GM21423 (cell line): ENCODE results near the gene MACROD2.
"Not testable (repeated sequence)": the region's sequence is repeated elsewhere in the genome, so short reads cannot be mapped to it uniquely, and the experiment has no call there.

Experiments
- ATAC-seq: cut with Tn5 transposase; IDR thresholded peaks from one replicate; pipeline ENCODE4 v1.9.1; 2021; ENCODE audit warnings: mild to moderate bottlenecking, moderate library complexity; ENCODE audit not compliant: unreplicated experiment

Gene MACROD2

DNA sequence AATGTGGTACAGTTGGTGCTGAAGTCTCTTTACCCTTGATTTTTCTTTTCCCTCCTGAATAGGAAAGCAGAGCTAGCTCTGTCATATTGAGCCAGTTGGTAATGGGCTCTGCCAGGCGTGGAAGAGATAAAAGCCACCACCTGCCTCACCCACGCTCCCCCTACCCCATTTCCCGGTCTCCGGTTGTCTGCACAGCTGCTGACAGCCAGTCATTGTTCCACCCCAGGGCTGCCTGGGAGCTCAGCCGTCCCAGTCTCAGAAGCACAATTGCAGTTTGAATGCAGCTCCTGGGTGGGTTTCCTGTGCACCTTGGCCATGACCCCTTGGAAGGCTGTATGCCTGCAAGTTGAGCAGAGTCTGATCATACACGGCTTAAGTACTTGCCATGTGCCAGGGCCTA, 1017.2 kb downstream of the MACROD2 start:
- no peak for ATAC-seq

DNA sequence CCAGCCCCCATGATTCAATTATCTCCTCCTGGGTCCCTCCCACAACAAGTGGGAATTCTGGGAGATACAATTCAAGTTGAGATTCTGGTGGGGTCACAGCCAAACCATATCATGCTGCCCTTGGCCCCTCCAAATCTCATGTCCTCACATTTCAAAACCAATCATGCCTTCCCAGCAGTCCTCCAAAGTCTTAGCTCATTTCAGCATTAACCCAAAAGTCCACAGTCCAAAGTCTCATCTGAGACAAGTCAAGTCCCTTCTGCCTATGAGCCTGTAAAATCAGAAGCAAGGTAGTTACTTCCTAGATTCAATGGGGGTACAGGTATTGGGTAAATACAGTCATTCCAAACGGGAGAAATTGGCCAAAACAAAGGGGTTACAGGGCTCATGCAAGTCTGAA, 1021.6 kb downstream of the MACROD2 start:
- not testable (repeated sequence) for ATAC-seq

DNA sequence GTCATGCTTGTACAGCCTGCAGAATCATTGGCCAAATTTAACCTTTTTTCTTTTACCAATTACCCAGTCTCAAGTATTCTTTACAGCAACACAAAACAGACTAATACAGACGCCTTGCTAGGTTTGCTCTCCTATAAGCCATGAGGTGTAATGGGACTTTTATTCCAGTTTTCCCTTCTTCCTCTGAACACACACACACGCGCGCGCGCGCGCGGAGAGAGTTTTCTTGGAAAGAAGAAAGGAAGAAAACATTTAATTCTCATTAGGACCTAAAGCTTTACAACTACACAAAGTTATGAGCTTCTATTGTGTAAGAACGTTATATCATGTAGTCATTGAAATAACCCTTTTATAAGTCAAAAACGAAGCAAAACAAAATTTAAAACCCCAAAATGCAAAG, 1023.6 kb downstream of the MACROD2 start:
- no peak for ATAC-seq

DNA sequence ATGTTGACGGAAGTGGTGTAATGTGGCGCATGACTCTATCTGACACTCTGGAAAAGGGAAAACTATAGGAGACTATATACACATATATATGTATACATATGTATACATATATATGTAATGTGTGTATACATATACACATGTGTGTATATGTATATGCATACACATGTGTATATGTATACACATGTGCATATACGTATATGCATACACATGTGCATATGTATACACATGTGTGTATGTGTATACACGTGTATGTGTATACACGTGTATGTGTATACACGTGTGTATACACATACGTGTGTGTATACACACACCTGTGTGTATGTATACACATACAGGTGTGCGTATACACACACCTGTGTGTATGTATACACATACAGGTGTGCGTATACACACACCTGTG, 1025.5 kb downstream of the MACROD2 start:
- no peak for ATAC-seq

- no peak for ATAC-seq
Measured at GRCh38 chr20:15022921-15023320, 1027.6 kb downstream of the MACROD2 start.

- ATAC-seq = no peak
Measured at GRCh38 chr20:15026759-15027158, 1031.4 kb downstream of the MACROD2 start.

DNA sequence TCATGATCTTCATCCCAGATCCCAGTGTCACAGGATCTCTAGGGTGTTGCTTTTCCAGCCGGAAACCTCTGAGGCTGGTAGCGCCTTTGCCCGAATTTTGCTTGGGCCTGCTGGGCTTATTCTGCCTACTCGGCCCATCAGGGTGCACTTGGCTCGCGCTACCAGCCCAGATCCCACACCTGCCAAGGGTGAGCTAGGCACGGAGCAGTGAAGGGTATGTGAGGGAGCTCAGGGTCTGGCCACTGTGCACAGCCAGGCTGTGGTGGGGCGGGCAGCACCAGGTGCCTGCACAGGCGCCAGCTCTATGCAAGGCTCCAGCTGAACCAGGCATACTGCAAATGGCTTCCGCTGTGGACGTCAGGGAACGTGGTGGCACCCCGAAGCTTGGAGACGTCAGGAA, 1035.5 kb downstream of the MACROD2 start:
- no peak for ATAC-seq

DNA sequence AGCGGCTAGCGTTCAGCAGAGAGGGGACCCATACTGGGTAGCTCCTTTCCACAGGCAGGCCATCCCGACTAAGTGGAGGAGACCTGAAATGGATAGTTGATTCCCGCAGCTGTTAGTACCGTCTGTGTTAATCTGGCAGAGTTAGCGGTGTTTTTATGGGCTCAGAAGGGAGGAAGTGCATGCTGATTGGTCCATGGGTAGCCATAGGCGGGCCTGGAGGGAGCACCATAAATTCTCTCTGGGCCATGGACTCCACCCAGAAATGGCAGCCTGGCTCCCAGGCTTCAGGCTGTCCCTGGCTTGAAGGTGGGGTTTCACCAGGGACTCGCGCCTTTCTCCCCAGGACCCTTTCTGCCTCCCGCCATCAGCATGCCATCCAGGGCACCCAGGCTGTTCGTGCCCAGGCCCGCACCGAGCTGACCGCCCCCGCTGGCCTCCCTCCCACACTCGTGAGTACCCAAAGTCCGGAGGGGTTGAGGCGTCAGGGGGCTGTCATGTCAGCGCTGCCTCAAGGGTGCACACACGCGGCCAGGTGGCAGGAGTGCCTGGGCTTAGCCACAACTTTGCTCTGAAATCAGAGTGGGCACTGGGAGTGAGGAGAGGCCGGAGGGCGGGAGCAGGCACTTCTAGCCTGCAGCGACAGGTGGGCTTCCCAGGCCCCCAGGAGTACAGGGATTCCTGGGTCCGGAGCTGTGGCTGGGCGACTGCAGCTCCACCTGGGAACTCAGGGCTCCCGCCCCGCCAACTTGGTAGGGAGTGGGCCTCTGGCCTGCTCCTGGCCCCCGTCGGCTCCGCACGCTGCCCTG, 1036.4 kb downstream of the MACROD2 start:
- ATAC-seq = no peak

DNA sequence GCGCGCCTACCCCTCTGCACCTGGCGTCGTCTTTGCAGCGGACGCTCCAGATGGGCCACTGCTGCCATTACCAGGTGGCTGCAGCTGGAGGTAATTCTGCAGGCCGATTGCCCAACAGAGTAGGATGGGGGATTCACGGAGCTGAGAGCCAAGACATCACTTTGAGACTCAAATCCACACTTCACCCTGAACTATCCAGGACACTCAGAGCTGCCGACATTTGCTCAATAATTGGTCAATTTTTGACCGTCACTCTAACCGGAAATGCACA, 1037.0 kb downstream of the MACROD2 start:
- no peak for ATAC-seq

DNA sequence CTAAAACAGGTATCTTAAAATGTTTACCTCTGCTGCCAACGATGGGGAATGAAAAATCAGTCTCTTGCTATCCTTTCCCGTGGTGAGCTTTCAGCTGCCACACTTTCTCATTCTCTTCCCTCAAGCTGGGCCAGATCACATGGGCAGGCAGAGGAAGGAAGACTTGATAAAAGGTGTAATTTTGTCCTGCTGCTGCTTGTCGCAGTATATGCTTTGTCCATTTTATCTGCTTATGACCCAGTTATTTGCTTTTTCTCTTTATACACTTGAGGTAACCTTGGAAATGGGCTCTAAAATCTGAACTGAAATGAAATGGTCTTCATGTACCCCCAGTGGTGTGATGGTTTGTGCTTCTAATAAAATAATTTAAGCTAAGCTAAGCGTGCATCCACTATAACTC, 1038.0 kb downstream of the MACROD2 start:
- ATAC-seq = no peak

DNA sequence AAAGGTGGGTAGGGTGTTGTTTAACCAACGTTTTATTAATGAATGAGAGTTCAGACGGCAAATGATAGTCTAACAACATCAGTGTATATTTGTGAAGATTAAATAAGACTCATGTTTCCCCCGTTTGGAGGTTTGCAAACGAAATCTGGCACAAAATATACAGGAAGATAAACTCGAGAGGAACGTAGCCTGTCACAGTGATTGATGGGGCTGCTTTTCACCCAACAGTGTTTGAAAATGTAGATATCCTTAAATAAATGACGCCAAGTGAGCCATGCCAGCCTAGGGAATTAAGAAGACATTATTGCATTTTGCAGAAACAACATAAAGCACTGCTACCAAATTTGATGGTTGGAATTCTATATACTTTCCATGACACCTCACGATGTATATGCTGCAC, 1038.6 kb downstream of the MACROD2 start:
- no peak for ATAC-seq

GRCh38 chr20:15036948-15037347, 1041.6 kb downstream of the MACROD2 start:
- ATAC-seq = no peak

GRCh38 chr20:15039088-15039752, 1043.9 kb downstream of the MACROD2 start:
- ATAC-seq = no peak

GRCh38 chr20:15042723-15043122, 1047.4 kb downstream of the MACROD2 start:
- no peak for ATAC-seq

DNA sequence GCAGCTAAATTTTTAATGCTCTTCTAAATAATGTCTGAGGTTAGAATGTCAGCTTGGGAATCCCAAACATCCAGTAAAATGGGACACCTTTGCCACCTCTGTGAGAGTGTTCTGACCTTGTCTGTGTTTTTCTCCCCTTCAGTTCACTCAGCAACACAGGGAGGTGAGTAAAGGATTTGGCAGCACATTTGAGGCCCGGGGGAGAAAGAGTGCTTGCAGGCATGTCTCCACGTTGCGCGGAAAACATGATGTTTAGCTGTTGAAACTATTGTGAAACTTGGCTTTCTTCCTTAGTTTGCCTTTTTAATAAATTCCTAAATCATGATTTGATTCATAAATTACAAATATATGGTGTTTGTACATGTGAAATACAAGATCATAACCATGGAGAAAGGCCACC, 1049.9 kb downstream of the MACROD2 start:
- ATAC-seq = no peak

GRCh38 chr20:15047042-15047441, 1051.7 kb downstream of the MACROD2 start:
- no peak for ATAC-seq

- ATAC-seq = no peak
Measured at GRCh38 chr20:15047601-15048000, 1052.3 kb downstream of the MACROD2 start.

DNA sequence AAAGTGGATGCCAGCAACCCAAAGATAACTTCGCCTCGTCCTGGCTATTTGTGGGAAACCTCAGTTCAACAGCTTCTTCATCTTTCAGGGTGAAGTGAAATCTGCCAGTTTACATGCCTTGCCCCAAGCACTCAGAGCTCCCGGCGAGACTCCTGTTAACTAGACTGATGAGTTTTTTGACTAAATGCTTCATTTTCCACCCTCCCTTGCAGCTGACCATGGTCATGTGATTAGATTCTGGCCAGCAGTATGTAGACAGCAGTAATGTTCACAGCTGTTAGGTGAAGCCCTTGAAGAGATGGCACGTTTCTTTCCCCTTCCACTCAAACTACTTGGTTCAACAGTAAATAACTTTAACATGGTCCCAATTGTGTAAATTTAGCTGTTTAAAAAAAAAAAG, 1060.9 kb downstream of the MACROD2 start:
- no peak for ATAC-seq

GRCh38 chr20:15058841-15059240, 1063.5 kb downstream of the MACROD2 start:
- ATAC-seq = no peak

DNA sequence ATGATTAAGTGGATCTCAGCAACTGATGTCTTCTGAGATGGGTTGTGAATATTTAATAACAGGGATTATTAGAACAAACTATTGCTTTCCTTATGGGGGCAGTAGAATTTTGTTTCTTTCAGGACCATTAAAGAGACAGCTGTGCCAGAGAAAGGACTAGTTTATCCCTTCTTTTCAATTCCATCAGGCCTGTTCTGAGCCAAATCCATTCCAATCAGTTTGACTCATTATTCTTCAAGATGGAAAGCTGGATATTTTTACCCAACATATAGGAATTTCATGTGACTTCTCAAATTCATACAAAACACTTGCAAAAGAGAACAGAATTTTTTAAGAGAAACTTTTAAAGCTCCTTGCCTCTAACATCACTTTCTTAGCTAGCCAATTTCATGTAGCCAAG, 1064.1 kb downstream of the MACROD2 start:
- ATAC-seq = no peak

- no peak for ATAC-seq
Measured at GRCh38 chr20:15060265-15061060, 1065.1 kb downstream of the MACROD2 start.

- no peak for ATAC-seq
Measured at GRCh38 chr20:15061061-15061430, 1065.7 kb downstream of the MACROD2 start.
